Fibroblast of lung (primary cell): ENCODE data around the gene ANXA6.

ENCODE experiments used
- CTCF ChIP-seq, 2 donors: IDR thresholded peaks in 1 of 2; conservative IDR thresholded peaks in 1 of 2; 1 replicate in 1 of 2; 2 replicates in 1 of 2; pipeline ENCODE4 v1.5.1; 2011 to 2012; ENCODE audit warnings: low read length in 2 of 2, control low read depth in 1 of 2, inconsistent platforms in 1 of 2, low read depth in 1 of 2, mild to moderate bottlenecking in 1 of 2
- EZH2 ChIP-seq: IDR thresholded peaks from 2 replicates; pipeline ENCODE4 v1.5.1; 2012; ENCODE audit warnings: low read length, control low read depth, mild to moderate bottlenecking; ENCODE audit errors: missing control alignments

- TF ChIP-seq CTCF (conservative IDR thresholded peaks at IDR 0.05 in 1 of 2, IDR thresholded peaks at IDR 0.05 in 1 of 2; ENCODE audit: low read depth in 1 of 2, low read length in 2 of 2): no peak
- TF ChIP-seq EZH2: no peak
Observed at GRCh38 chr5:151198861-151199260, 41.3 kb upstream of the ANXA6 start.
